Activated B cell treated with CpG ODN at 0.5 μM for 24 hours (primary cell): Measurements from ENCODE around the gene CALN1. TPM values are rescaled to one million over a fixed set of nuclear protein-coding genes. Genes with fewer than 3 reads are reported as not detected.

Experiments used
- ATAC-seq: fragments of 200-7000 bp; cut with Tn5 transposase; one replicate; pipeline ENCODE4 v1.10.0; 2021; ENCODE audit warnings: low read depth, mild to moderate bottlenecking, moderate library complexity
- CTCF ChIA-PET: fragments of 350-600 bp; sonication (Branson Sonifier 250); formaldehyde crosslinking; loops from one replicate; lab custom pipeline; 2021; ENCODE audit warnings: antibody characterized with exemption; lab: Charles Lee
- POLR2A ChIA-PET: fragments of 350-600 bp; sonication (Branson Sonifier 250); formaldehyde crosslinking; loops from one replicate; lab custom pipeline; 2021; ENCODE audit warnings: antibody characterized with exemption; lab: Charles Lee
- DNase-seq: peaks from one replicate; pipeline ENCODE4 v3.0.0; 2022
- H3K27ac Mint-ChIP-seq: one replicate; pipeline ENCODE4 v1.8.0; 2020; ENCODE audit warnings: mixed read lengths
- H3K27me3 Mint-ChIP-seq: one replicate; pipeline ENCODE4 v1.8.0; 2021; ENCODE audit warnings: mixed read lengths
- H3K36me3 Mint-ChIP-seq: one replicate; pipeline ENCODE4 v1.8.0; 2021; ENCODE audit warnings: low read depth, mixed read lengths
- H3K4me1 Mint-ChIP-seq: one replicate; pipeline ENCODE4 v1.8.0; 2021; ENCODE audit warnings: mixed read lengths
- H3K4me3 Mint-ChIP-seq: one replicate; pipeline ENCODE4 v1.8.0; 2020; ENCODE audit warnings: mild to moderate bottlenecking, mixed read lengths
- H3K9me3 Mint-ChIP-seq: one replicate; pipeline ENCODE4 v1.8.0; 2020; ENCODE audit warnings: mixed read lengths
- CTCF ChIP-seq: fragments of 200-600 bp; IDR thresholded peaks from one replicate; pipeline ENCODE4 v1.8.0; 2022; ENCODE audit warnings: antibody characterized with exemption, mild to moderate bottlenecking
- intact Hi-C: fragments of 100-400 bp; cut with micrococcal nuclease; formaldehyde crosslinking; loops from one replicate; pipeline ENCODE4 v1.15.1; 2024
- total RNA-seq: library from RNA; stranded (reverse); gene quantifications from 2 replicates; pipeline ENCODE4 v1.2.3, GENCODE V29; 2022

Gene CALN1
- total RNA-seq, 1 donor from 2014 or later = not detected

GRCh38 chr7:72140566-72140965, 271.6 kb downstream of the CALN1 start:
- CTCF ChIA-PET = no interaction called here
- no peaks in the 10 kb centered on the region for H3K4me1 Mint-ChIP-seq
- POLR2A ChIA-PET = no interaction called here
- peaks cover 5% of the 10 kb centered on the region for H3K9me3 Mint-ChIP-seq
- DNase-seq (no peak), ATAC-seq (no peak)
- no peaks in the 10 kb centered on the region for H3K27me3 Mint-ChIP-seq
- H3K36me3 Mint-ChIP-seq = no peaks in the 10 kb centered on the region
- no peak for TF ChIP-seq CTCF
- intact Hi-C loops = no loop called here
- no peak overlapping the region for H3K4me3 Mint-ChIP-seq
- H3K27ac Mint-ChIP-seq = no peak overlapping the region

- ATAC-seq (no peak), DNase-seq (no peak)
- Mint-ChIP-seq H3K27ac (no peak overlapping the region), H3K4me3 (no peak overlapping the region), H3K4me1 (no peaks in the 10 kb centered on the region), H3K27me3 (no peaks in the 10 kb centered on the region), H3K9me3 (peaks cover 6% of the 10 kb centered on the region), H3K36me3 (no peaks in the 10 kb centered on the region)
- ChIA-PET CTCF (no interaction called here), POLR2A (no interaction called here)
- TF ChIP-seq CTCF = no peak
- intact Hi-C loops = no loop called here
These were observed 285.0 kb downstream of the CALN1 start for GRCh38 chr7:72127136-72127535.

- CTCF ChIA-PET = no interaction called here
- TF ChIP-seq CTCF = no peak
- H3K36me3 Mint-ChIP-seq = no peaks in the 10 kb centered on the region
These were observed 288.2 kb downstream of the CALN1 start for GRCh38 chr7:72123913-72124312.

GRCh38 chr7:72118366-72118765, 293.8 kb downstream of the CALN1 start:
- ATAC-seq = no peak
- ChIA-PET POLR2A (no interaction called here), CTCF (no interaction called here)
- no peak for TF ChIP-seq CTCF
- Mint-ChIP-seq H3K27me3 (no peaks in the 10 kb centered on the region), H3K9me3 (peaks cover 3% of the 10 kb centered on the region), H3K4me1 (no peaks in the 10 kb centered on the region), H3K4me3 (no peak overlapping the region), H3K36me3 (no peaks in the 10 kb centered on the region), H3K27ac (no peak overlapping the region)
- DNase-seq = no peak
- intact Hi-C loops = no loop called here

More at GRCh38 chr7:72123913-72124312, 288.2 kb downstream of the CALN1 start:
- no peaks in the 10 kb centered on the region for H3K4me1 Mint-ChIP-seq
- ATAC-seq (no peak), DNase-seq (no peak)
- H3K27ac Mint-ChIP-seq = no peak overlapping the region
- no peaks in the 10 kb centered on the region for H3K9me3 Mint-ChIP-seq
- intact Hi-C loops = no loop called here
- H3K4me3 Mint-ChIP-seq = no peak overlapping the region
- POLR2A ChIA-PET = no interaction called here
- no peaks in the 10 kb centered on the region for H3K27me3 Mint-ChIP-seq

- TF ChIP-seq CTCF = no peak
- H3K36me3 Mint-ChIP-seq = no peaks in the 10 kb centered on the region
These were observed 298.0 kb downstream of the CALN1 start for GRCh38 chr7:72114129-72114528.

More at GRCh38 chr7:72114129-72114528, 298.0 kb downstream of the CALN1 start:
- H3K4me1 Mint-ChIP-seq = no peaks in the 10 kb centered on the region
- no peak for DNase-seq
- ChIA-PET CTCF (no interaction called here), POLR2A (no interaction called here)
- intact Hi-C loops = no loop called here
- no peaks in the 10 kb centered on the region for H3K27me3 Mint-ChIP-seq
- H3K27ac Mint-ChIP-seq = no peak overlapping the region
- peaks cover 3% of the 10 kb centered on the region for H3K9me3 Mint-ChIP-seq
- ATAC-seq = no peak
- H3K4me3 Mint-ChIP-seq = no peak overlapping the region
